Stimulated activated CD8-positive, alpha-beta memory T cell treated with anti-CD3 and anti-CD28 coated beads, Interleukin-12 subunit alpha, Interleukin-12 subunit beta, amount 100 ng/mL, for 24 hours (primary cell): ENCODE results near the gene TSR3.

Experiments used
- DNase-seq: peaks from one replicate; pipeline ENCODE4 v3.0.0-alpha.2; 2020; ENCODE audit errors: extremely low read depth

Gene TSR3

DNA sequence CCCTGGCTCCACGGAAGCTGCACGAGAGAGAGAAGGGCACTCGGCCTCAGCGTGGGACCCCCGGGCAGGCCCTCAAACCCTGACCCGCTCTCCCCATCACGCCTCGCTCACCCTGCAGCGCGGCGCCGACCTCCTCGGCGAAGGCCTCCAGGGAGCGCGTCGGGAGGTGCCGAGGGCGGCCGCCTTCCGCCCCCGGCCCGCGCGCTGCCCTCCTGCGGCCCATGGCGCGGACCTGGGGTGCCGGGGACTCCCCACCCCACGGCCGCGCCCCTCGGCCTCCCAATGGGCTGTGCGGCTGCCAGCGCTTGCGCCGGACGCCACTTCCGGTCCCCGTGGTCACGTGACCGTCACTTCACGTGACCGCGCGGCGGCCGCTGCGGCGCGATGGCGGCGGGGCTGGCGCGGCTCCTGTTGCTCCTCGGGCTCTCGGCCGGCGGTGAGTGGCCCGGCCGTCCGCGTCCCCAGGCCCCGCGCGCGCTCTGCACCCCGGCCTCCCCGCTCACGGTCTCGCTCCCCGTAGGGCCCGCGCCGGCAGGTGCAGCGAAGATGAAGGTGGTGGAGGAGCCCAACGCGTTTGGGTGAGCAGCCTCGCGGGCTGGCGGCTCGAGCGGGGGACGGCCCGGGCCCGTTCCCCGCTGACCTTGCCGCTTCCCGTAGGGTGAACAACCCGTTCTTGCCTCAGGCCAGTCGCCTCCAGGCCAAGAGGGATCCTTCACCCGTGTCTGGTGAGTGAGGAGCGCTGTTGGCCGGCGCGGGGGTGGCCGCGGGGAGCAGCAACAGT is at the start of gene TSR3, which contains the start of gene GNPTG:
Gene TSR3, minus strand, starts transcription at position 297 of the 781 bp plus-strand sequence. Its CDS starts 74 bp downstream, at position 223.
Gene GNPTG, plus strand, starts transcription at position 350 of the 781 bp plus-strand sequence. Its CDS starts 35 bp downstream, at position 385.
- peak; percentile 69 for DNase-seq

DNA sequence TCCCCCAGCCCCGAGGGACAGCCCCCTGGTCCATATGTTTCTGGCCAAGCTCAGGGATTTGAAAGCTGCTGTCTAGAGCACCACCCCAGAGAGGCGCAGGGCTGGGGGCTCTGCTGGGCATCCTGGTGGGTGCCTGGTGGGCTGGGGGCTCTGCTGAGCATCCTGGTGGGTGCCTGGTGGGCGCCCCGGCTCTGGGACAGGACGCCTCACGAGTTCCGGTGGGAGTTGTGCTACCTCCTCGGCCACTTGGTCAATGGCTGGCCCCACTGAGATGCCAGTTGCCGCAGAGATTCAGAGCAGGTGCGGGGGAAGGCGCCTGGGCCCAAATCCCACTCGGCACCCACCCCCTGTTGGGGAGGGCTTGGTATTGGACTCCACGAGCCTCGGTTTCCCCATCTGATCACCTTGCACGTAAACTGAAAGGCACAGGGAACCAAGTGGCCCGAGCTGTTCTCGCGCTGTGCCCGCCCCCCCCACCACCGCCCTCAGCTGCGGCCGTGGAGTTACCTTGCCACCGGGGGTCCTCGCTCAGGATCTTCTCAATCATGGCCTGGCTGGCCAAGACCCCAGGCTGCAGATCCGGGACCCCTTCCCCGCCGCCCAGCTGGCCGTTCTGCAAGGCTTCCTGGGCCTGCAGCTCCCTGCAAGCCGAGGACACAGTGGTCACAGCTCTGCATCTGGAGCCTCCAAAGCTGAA is 49.5 kb upstream of the TSR3 start:
- no peak for DNase-seq

DNA sequence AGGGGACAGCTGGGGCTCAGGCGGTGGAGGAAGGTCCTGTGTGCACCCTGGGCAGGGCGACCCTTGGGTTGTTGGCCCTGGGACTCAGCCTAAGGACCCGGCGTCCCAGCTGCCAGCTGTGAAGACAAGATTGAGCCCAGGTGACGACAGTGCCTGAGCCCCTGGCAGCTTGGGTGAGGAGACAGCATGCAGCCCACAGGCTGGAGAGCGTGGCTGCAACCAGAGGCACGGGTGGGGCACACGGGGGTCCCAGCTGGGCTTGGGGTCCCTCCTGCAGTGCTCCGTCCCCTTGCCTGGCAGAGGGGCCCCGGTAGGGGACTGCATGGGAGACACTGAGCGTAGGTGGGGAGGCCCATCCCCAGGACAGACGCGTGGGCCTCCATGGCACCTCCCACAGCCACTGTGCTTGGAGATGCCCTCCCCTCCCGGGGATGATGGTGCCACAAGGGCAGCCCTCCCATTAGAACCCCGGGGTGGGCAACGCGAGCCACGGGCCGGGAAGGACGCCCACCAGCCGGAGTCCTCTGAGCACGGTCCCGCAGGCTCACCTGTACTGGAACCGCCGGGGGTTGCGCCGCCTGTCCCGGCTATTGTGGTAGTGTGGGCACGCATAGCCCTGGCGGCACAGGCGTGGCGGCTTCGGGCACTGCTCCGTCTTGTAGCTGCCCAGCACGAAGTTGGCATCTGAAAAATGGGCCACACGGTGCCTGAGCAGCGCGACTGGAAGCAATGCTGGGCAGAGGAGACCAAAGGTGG is 47.3 kb upstream of the TSR3 start:
- no peak for DNase-seq

DNA sequence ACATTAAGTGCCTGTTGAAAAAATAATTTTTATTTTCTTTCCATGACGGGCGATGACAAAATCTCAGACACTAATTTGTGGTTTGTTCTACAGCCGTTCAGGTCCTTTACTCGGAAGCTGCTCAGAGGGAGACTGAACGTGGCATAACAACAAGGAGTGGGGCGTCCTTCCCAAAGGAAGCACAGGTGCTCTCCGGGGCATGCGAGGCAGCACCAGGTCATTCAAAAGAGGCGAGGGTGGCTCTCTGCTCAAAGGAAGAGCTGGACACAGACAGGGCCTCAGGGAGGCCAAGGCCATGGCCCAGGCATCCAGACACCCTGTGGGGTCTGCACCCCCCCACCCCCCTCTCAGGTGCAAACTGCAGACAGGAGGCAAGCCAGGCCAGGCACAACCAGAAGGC is 46.7 kb upstream of the TSR3 start:
- no peak for DNase-seq

DNA sequence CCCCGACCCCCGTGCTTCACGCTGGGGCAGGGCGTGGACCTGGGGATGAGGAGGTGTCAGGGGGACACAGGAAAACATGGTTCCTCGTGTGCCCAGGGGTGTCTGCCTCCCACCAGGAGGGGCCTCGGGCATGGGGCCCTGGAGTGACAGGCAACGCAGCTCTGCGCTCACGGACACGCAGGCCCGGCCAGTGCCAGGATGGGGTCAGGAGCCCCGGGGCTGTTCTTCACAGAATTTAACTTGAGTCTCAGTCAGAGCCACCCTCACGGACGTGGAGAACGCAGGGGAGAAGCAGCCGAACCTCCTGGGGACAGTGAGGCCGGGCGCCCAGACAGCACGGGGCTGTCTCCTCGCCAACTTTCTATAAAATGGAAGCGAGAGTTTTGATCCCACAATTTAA is 46.1 kb upstream of the TSR3 start:
- DNase-seq: no peak

DNA sequence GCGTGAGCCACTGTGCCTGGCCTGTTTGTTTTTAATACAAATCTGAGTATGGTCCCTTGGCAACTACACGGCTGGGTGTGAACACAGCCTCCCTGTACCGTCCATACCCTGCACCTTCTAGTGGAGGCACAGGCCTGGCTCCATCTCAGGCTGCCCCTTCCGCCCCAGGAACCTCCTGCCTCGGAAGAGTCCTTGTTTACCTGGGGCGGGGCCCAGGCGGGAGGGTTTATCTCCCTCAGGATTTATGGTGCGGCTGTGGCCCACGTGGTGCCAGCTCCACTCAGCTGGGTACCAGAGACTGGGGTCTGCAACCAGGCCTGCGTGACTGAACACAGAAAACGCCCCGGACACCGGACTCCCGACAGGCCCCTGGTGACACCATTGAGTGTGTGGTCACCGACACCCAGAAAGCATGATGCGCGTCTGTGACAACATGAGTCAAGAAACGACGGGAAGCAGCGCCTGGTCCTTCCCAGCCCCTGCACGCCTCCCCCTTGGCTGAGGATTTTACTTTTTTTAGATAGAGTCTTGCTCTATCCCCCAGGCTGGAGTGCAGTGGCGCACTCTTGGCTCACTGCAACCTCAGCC is 43.9 kb upstream of the TSR3 start:
- no peak for DNase-seq

DNA sequence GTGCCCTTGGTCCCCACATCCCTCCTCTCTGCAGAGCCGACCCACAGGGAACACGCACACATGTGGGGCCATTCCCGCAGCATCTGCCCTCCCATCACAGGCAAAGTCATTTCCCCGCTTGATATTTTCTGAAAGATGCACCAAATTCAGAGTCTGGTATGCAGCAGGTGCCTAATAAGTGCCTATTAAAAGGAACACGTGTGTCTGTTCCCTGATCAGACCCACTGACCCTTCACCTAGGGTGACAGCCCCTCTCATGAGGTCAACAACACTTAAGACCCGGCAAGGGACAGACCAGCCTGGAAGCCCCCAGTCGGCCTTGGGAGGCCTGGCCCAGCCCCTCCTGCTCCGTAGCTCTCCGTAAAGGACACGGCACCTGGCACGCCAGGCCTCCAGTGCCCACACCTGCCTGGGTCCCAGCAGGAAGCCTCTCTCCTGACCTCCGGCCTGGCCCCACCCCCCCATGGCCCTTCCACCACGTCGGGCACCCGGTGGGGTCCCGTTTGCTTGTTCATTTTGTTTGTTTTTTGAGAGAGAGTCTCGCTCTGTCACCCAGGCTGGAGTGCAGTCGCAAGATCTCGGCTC is 42.8 kb upstream of the TSR3 start:
- DNase-seq: no peak

DNA sequence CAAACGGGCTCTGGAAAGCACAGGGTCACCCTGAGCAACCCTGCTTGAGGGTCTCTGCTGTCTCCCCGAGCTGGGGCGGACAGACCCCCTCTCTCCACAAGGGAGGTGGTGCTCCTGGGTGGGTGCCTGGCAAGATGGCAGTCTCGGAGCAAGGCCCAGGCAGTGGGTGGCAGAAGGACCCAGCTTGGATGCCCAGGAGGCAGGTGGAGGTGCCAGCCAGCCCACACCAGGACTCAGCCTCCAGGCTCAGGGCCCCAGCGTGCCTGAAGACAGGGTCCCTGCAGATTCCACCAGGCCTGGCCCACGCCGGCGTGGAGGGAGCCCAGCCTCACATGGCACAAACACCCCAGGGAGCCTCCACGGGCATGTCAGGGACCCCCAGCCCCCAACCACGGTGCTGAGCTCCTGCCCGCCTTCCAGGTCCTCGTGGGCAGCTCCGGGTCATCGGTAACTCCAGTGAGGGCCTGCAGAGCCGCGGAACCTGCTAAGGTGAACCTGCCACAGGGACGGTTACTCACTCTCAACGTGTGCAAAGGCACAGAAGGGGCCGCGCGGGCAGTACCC is 42.0 kb upstream of the TSR3 start:
- DNase-seq: no peak

DNA sequence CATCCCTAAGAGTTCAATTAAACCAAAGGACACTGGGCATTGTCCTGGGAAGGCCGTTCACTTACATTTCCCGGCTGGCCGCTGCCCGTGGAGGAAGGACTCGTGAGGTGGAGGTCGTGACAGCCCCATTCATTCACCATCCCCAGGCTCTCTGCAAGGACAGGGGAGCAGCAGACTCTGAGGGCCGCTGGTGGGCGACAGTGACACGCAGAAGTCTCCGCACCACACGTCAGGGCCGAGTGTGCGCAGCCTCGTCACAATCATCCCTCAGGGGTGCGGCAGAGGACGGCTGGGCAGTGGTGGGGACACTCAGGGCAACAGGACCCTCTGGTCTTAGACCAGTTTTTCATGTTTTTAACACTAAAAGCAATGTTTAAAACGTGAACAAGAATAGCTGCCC is 41.1 kb upstream of the TSR3 start:
- no peak for DNase-seq

DNA sequence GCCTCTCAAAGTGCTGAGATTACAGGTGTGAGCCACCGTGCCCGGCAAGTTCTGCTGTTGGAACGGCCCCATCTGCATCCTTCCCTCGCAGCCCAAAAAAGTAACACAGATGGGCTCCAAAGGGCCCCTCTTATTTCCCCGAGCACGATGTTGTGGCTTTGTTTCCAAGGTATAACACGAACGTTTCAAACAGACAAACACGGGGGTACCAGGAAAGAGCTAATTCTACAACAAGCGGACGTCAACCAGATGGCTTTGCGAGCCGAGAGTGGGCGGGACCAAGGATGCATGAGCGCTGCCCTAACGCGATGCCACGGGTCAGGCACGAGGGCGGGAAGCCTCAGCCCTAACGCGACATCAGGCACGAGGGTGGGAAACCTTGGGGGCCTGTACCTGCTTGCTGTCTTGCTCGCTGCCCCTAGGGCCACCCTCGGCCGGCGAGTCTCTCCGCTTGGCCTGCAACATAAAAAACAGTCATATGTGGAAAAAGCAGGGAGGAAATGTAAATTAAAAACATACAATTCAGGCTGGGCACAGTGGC is 38.6 kb upstream of the TSR3 start:
- DNase-seq: no peak

DNA sequence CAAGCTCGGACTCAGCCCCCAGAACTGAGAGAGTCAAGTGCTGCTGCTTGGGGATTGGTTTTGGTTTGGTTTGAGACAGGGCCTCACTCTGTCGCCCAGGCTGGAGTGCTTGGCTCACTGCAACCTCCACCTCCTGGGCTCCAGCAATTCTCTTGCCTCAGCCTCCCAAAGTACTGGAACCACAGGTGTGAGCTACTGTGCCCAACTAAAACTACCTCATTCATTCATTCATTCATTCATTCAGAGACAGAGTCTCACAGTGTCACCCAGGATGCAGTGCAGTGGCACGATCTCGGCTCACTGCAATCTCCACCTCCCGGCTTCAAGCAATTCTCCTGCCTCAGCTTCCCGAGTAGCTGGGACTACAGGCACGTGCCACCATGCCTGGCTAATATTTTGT is 38.1 kb upstream of the TSR3 start:
- DNase-seq: no peak

DNA sequence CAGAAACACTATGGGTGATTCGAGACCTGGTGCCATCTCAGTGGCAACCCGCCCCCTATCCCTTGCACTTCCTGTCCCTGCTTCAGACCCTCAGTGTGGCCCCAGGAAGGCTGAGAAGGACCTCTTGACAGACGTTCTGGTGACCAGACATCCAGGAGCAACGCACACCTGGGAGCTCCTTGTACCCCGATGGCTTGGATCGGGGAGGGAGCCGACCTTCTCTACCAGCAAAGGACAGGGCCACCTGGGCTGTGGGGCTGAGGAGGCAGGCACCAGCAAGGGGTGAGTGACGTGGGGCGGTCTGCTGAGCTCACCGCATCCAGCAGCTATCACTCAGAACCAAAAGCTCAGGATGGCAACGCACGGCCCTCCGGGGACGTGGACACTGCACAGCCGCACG is 35.7 kb upstream of the TSR3 start:
- no peak for DNase-seq

DNA sequence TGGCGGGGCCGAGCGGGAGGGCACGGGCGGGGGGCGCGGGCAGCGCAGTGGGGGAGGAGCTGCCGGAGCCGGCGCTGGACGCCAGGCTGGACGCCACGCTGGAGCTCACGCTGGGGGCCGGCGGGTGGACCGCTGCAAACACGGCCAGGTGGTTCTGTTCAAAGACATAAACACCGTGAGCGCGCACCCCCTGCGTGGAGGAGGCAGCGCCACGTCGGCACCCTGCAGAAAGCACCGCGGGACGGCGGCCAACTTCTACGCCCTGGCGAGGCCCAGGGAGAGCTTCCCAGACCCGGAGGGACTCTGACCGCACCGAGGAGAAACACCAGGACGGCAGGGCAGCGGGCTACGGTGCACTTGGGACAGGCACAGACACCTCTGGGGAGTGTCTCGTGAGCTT is 33.6 kb upstream of the TSR3 start:
- DNase-seq: no peak

DNA sequence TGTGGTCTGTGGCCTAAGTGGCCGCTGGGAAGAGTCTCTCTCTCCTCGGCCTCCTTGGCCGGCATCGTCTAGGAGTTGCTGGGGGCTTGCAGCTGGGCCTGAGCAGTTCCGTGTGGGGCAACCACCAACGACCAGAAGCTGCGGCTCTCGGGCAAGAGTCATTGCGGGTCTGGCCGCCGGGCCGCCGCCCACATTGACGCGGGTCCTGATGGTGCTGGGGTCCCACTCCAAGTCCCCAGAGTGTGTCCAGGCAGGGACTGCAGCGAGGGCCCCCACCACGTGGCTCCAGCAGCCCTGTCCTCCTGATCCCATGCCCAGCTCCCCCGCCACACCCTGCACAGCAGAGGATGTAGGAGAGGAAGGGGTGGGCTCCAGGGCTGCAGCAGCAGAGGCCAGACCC is 31.9 kb upstream of the TSR3 start:
- DNase-seq: no peak

DNA sequence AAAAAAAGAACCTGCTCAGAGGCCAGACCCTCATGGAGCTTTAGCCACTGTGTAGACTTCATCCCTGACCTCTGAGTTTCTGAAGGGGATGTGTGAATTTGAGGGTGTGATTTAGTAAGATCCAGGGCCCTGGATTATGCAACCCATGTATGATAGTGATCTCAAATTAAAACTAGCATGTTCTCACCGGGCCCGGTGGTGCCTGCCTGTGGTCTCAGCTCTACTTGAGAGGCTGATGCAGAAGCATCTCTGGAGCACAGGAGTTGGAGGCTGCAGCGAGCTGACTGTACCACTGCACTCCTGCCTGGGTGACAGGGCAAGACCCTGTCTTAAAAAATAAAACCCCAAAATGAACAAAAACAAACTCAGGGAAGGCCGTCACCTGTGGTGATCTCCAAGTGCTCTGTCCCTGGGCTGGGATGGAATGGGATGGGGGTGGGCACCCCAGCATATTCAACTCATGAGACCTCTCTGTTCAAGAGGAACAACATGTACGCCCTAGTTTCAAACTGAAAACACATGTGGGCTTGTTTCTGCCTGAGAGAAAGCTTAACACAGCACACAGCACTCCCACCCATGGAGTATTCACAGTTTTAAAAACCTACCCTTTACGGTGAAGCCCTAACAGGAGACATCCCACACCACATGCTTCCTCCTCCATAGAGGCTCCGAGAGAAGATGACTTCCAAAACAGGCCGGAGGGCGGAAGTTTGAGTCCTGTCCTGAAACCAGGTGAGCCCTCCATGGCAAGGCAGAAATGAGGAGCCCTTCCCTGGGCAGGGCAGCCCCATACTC is 30.1 kb upstream of the TSR3 start:
- no peak for DNase-seq

DNA sequence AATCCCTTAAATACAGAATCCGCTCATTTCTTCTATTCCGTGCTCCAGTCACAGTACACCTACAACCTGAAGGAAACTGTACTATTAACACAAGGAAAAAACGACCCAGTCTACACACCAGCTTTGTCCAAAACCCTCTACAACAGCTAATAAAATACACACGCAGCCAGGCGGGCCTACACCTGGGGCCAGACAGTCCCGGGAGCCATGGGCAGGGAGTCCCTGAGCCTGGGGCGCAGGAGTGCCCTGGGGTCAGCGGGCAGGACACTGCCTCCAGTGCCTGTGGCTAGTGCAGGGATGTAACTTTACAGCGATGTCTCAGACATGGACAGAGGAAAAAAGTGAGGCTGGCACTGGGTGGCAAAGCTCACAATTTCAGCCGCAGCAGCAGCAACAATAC is 28.5 kb upstream of the TSR3 start:
- no peak for DNase-seq

DNA sequence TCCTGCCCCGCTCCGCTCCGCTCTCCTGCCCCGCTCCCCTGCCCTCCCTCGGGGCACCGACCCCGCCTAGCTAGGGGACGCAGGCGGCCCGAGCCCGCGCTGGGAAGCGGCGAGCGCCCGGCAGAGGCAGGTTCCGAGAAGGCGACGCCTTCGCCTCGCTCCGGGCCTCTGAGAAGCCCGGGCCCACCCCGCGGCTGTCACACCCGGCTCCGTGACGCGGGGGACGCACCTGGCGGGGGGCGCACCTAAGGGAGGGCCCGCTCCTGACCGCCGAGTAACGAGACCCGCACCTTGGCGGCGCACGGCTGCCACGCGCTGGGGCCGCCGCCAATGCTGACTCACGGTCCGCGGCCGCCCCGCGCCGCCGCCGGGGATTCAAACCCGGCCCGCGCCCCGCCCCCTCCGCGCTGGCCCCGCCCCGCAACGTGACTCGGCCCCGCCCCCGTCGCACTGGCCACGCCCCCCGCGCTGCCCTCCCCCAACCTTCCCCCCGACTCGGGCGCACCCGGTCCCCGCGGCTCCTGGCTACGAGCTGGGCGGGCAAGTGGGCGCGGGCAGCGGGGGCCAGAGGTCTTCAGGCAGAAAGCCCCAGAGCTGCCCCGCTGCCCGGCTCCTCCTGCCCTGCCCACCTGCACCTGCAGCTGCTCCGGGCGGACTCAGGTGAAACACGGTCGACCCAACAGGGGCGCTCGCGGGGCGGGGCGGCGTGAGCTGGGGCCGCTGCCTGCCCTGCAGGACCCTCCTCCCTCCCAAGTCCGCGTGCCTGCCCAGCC is 27.8 kb upstream of the TSR3 start:
- DNase-seq: peak; percentile 54

DNA sequence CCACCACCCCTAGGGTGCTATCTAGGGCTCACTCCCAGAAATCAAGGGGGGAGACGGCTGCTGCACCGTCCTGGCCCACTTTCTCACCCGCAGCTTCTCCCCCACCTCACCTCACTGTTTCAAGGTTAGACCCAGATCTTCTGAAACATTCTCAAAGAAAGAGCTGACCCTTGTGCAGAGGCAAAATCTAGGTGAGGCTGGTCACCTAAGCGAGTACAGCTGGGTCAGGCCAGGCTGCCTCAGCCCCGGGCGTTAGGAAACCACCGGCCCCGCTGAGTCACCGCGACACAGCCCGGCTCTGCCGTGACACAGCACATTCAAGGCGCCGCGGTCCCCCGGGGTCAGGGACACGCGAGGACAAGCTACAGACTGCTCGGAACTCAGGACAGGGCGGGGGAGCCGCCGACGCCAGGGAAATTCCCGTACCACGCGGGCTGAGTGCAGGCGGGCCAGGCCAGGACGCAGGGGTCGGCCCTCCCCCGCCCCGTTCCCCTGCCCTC is 27.2 kb upstream of the TSR3 start:
- peak; percentile 38 for DNase-seq

DNA sequence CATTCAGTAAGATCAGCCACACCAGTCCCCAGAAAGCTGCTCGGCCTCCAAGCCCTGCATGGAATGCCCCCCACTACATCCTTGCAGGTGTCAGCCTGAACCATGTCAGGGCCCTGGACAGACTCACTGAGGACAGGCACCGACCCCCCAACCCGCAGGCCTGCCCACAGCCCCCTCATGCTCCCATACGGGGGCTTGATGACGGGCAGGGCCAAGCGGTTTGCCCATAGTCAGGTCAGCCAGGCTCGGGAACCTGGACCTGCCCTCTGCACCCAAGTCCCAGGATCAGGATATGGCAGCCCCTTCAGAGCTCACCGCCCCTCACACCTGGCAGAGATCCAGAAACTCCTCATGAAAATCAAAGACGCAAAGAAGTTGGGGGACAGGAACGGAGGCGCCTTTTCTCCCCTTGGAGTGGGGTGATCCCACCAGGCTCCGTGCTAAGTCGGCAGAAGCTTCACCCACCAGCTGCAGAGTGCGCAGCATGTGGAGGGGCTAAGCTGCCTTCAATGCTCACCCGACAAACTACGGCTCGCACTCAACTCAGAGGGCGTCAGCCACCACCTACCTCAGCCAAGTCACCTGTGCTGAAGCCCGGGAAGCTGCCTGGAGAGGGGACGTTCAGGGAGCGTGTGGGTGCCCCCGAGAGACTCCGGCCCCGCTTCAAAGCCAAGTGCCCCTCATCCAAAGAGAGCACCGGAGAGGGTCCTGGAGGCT is 26.6 kb upstream of the TSR3 start:
- DNase-seq: no peak
